ENCODE results near the gene POU2AF1. TPM values are rescaled to one million over a fixed set of nuclear protein-coding genes. Genes with fewer than 3 reads are reported as not detected.

Gene POU2AF1
- polyA plus RNA-seq, 1 donor (not counting 4 experiments of a cell fraction or from before 2014, with no cell fraction given): not detected

DNA sequence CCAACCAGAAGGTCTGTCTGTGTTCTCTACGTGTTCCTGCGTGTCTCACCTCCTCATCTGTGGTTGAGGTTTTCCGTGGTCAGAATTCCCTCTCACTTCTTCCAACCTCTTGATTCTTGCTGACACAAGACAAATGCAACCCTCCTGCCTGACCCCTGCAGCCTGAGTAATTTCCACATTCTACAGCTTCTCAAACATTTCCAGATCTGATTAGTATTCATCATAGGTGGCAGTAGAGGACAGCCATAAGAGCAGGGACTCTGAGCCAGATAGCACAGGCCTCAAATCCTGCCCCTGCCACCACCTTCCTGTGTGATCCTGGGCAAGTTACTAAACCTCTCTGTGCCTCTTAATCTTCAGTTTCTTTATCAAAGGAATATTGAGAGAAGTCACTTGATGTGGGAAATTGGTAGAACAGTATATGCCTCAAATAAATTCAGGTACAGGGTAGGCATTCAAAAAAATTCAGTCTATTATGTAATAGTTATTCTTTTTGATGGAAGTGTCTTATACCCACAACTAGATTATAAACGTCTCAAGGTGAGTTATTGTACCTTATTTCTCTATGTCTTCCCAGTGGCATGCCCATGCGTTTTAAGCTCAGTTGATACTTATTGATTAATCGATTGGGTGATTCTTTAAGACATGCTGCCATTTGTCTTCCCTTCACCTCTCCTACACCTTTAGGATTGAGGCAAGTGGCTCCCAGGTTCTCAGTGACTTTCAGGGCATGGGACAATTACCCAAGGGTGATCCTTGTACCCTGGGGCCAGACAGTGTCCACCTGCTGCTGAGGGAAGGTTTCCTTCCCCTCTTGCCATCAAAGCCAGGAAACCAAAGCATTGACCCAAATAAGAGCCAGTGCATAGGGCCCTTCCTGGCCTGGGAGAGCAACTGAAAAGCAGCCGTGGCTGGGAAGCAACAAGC, 19.6 kb downstream of the POU2AF1 start:
- Histone ChIP-seq H3K4me3 (ENCODE audit: control insufficient read depth in 2 of 3, extremely low read depth in 1 of 3, insufficient read depth in 2 of 3, low read depth in 1 of 3, low read length in 3 of 3) (no peak overlapping the region), H3K79me2 (ENCODE audit: control insufficient read depth, insufficient read depth, low read length) (no peaks in the 10 kb centered on the region), H3K27ac (ENCODE audit: control insufficient read depth, insufficient read depth, low read length) (no peak overlapping the region), H3K4me1 (ENCODE audit: control insufficient read depth, extremely low read depth, insufficient read depth, low read length) (peaks cover 3% of the 10 kb centered on the region), H3K9ac (ENCODE audit: control insufficient read depth, extremely low read depth, insufficient read depth, low read length) (no peak overlapping the region), H2AFZ (ENCODE audit: control insufficient read depth, low read length) (no peak overlapping the region), H3K9me3 (ENCODE audit: control insufficient read depth, low read depth, low read length) (no peaks in the 10 kb centered on the region), H3K36me3 (ENCODE audit: control insufficient read depth in 2 of 2, extremely low read depth in 1 of 2, insufficient read depth in 2 of 2, low read length in 2 of 2) (no peaks in the 10 kb centered on the region), H3K9me1 (ENCODE audit: control insufficient read depth, extremely low read depth, insufficient read depth, low read length) (no peaks in the 10 kb centered on the region), H4K20me1 (ENCODE audit: control insufficient read depth, extremely low read depth, insufficient read depth, low read length) (no peaks in the 10 kb centered on the region), H3K27me3 (ENCODE audit: control insufficient read depth, extremely low read depth, insufficient read depth, low read length) (no peaks in the 10 kb centered on the region), H3K4me2 (ENCODE audit: control insufficient read depth, extremely low read depth, insufficient read depth, low read depth, low read length) (no peak overlapping the region)
- peak in 1 of 3 experiments; percentile 22 for TF ChIP-seq CTCF (optimal IDR thresholded peaks at IDR 0.05 in 1 of 3, IDR thresholded peaks at IDR 0.05 in 1 of 3, conservative IDR thresholded peaks at IDR 0.05 in 1 of 3; ENCODE audit: extremely low read depth in 1 of 3, insufficient read depth in 2 of 3, low read length in 3 of 3)
- TF ChIP-seq EZH2 (IDR thresholded peaks at IDR 0.05; ENCODE audit: low read length): no peak
- dilution Hi-C loops (cut with MboI; ENCODE audit: extremely low pct_ligation_motif_present, low sequenced_read_pairs): no loop called here
- FAIRE-seq (no peak), DNase-seq (ENCODE audit: low read depth, low spot score) (no peak)

- no peak overlapping the region for H3K4me3 ChIP-seq (ENCODE audit: control insufficient read depth in 2 of 3, extremely low read depth in 1 of 3, insufficient read depth in 2 of 3, low read depth in 1 of 3, low read length in 3 of 3)
- no peaks in the 10 kb centered on the region for H3K9me1 ChIP-seq (ENCODE audit: control insufficient read depth, extremely low read depth, insufficient read depth, low read length)
- H3K79me2 ChIP-seq (ENCODE audit: control insufficient read depth, insufficient read depth, low read length): no peaks in the 10 kb centered on the region
- H3K27me3 ChIP-seq (ENCODE audit: control insufficient read depth, extremely low read depth, insufficient read depth, low read length): no peaks in the 10 kb centered on the region
- no peak overlapping the region for H3K27ac ChIP-seq (ENCODE audit: control insufficient read depth, insufficient read depth, low read length)
- H3K9ac ChIP-seq (ENCODE audit: control insufficient read depth, extremely low read depth, insufficient read depth, low read length): no peak overlapping the region
- H3K36me3 ChIP-seq (ENCODE audit: control insufficient read depth in 2 of 2, extremely low read depth in 1 of 2, insufficient read depth in 2 of 2, low read length in 2 of 2): no peaks in the 10 kb centered on the region
- dilution Hi-C loops (cut with MboI; ENCODE audit: extremely low pct_ligation_motif_present, low sequenced_read_pairs): no loop called here
- no peak for DNase-seq (ENCODE audit: low read depth, low spot score)
- TF ChIP-seq CTCF (optimal IDR thresholded peaks at IDR 0.05 in 1 of 3, IDR thresholded peaks at IDR 0.05 in 1 of 3, conservative IDR thresholded peaks at IDR 0.05 in 1 of 3; ENCODE audit: extremely low read depth in 1 of 3, insufficient read depth in 2 of 3, low read length in 3 of 3) (no peak), EZH2 (IDR thresholded peaks at IDR 0.05; ENCODE audit: low read length) (no peak)
- H2AFZ ChIP-seq (ENCODE audit: control insufficient read depth, low read length): no peak overlapping the region
- peaks cover 3% of the 10 kb centered on the region for H3K4me1 ChIP-seq (ENCODE audit: control insufficient read depth, extremely low read depth, insufficient read depth, low read length)
- FAIRE-seq: no peak
- H3K9me3 ChIP-seq (ENCODE audit: control insufficient read depth, low read depth, low read length): no peaks in the 10 kb centered on the region
- no peaks in the 10 kb centered on the region for H4K20me1 ChIP-seq (ENCODE audit: control insufficient read depth, extremely low read depth, insufficient read depth, low read length)
- H3K4me2 ChIP-seq (ENCODE audit: control insufficient read depth, extremely low read depth, insufficient read depth, low read depth, low read length): no peak overlapping the region
Measured at GRCh38 chr11:111358038-111359001, 20.8 kb downstream of the POU2AF1 start.

All from keratinocyte (primary cell).